ENCODE measurements around the gene NR2E3. TPM values are rescaled to one million over a fixed set of nuclear protein-coding genes. Genes with fewer than 3 reads are reported as not detected.

NR2E3 gene
- not detected for total RNA-seq

DNA sequence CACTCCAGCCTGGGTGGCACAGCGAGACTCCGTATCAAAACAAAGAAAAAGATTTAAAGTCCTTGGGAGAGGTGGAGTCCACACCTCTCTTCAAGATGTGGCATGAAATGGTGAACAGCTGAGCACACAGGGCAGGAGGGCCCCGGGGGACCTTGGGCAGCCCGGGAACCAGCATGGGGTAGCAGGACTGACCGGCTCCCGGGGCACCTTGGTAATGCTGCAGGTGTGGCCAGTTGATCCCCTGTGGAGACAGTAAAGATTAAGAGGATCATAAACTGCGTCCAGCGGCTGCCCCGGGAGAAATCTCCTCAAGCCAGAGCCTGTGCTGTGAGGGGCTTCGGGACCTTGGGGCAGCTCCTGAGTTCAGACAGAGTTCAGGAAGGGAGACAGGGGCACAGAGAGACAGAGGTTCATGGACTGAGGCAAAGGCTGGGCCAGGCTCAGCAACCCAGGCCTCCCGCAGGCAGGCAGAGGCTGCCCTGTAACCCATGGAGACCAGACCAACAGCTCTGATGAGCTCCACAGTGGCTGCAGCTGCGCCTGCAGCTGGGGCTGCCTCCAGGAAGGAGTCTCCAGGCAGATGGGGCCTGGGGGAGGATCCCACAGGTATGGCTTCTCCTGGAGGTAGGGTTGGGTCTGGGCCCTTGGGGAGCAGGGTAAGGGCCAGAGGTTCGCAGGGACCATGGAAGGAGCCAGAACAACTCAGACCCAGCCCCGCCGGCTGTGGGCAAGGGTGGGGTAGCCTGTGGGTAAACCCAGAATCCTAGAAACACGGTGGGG lies at the start of gene NR2E3:
TSS of gene NR2E3 (plus strand) at position 299 of the 780 bp plus-strand sequence. CDS start at position 489, 190 bp downstream.

Small RNAs within 50 kb of the gene (small RNA-seq; reads per million reads assigned to genes)
- gene RNA5SP399: 0 to 0.13 reads per million in 2 donors
